ENCODE results near the gene PRKAG1.

GRCh38 chr12:49013428-49013827 lies 5.1 kb downstream of the PRKAG1 start:
- TF ChIP-seq CTCF (IDR thresholded peaks at IDR 0.05) (no peak), EZH2 (IDR thresholded peaks at IDR 0.05; ENCODE audit: borderline replicate concordance, insufficient read depth, low read depth, low read length, poor library complexity, severe bottlenecking) (no peak)

All from B cell (primary cell).